K562 (cell line): Measurements from ENCODE around the gene COX7A1. TPM values are rescaled to one million over a fixed set of nuclear protein-coding genes. Genes with fewer than 3 reads are reported as not detected.

Source experiments
- ATAC-seq: fragments of 200-7000 bp; cut with Tn5 transposase; 3 replicates; pipeline ENCODE4 v1.9.1; 2020; ENCODE audit warnings: moderate library complexity
- BruUV-seq: library from RNA; stranded (reverse); fragments of 400-500 nt; replicated peaks from 2 replicates; lab custom pipeline; 2021; lab: Mats Ljungman, UMichigan
- CTCF ChIA-PET: fragments of 300-600 bp; formaldehyde crosslinking; extraction: SDS; loops from one replicate; lab custom pipeline; 2021; ENCODE audit warnings: low intra/inter-chr PET ratio; lab: Yijun Ruan, JAX
- POLR2A ChIA-PET: fragments of 300-600, 350-650 bp; sonication (Branson Sonifier 250); formaldehyde crosslinking; extraction: SDS; loops from one replicate; lab custom pipeline; 2021; ENCODE audit warnings: antibody characterized with exemption, inconsistent platforms; lab: Yijun Ruan, JAX
- DNase-seq, 4 experiments: peaks; one replicate each; pipeline versions ENCODE4 v3.0.0 to v3.0.0-alpha.2; 2011 to 2018; ENCODE audit warnings: low spot score in 3 of 4, mixed read lengths in 3 of 4; ENCODE audit errors: extremely low read depth in 1 of 4
- FAIRE-seq: peaks from 2 replicates; lab custom pipeline; 2011; peaks lifted over from hg19 to GRCh38; lab: Jason Lieb, UNC
- H2AFZ ChIP-seq: 2 replicates; pipeline ENCODE4 v1.6.0; 2011; ENCODE audit warnings: low read depth, low read length, control low read depth, inconsistent platforms
- H3K27ac ChIP-seq: fragments of 200-600 bp; 3 replicates; pipeline ENCODE4 v1.8.0; 2011; ENCODE audit warnings: low read depth, mild to moderate bottlenecking, control low read depth, inconsistent platforms, low read length, moderate library complexity, mixed read lengths; ENCODE audit errors: extremely low read depth
- H3K27me3 ChIP-seq, 2 experiments: fragments of 300-600 bp in 1 of 2; 2 replicates in 1 of 2; 3 replicates in 1 of 2; pipeline versions ENCODE4 v1.6.0 to v1.8.0; 2011; ENCODE audit warnings: inconsistent platforms in 2 of 2, low read length in 2 of 2, mild to moderate bottlenecking in 1 of 2, mixed read lengths in 1 of 2, moderate library complexity in 1 of 2; ENCODE audit not compliant: control insufficient read depth in 2 of 2, insufficient read depth in 2 of 2
- H3K36me3 ChIP-seq: fragments of 300-600 bp; 3 replicates; pipeline ENCODE4 v1.8.0; 2011; ENCODE audit warnings: mild to moderate bottlenecking, low read length, inconsistent platforms; ENCODE audit not compliant: control insufficient read depth, insufficient read depth
- H3K4me1 ChIP-seq, 2 experiments: fragments of 200-600 bp in 1 of 2; replicated peaks in 1 of 2; 2 replicates in 1 of 2; 3 replicates in 1 of 2; pipeline versions ENCODE4 v1.5.1 to v1.8.0; 2011; ENCODE audit warnings: inconsistent platforms in 2 of 2, low read length in 2 of 2, mild to moderate bottlenecking in 1 of 2, mixed read lengths in 1 of 2, moderate library complexity in 1 of 2; ENCODE audit not compliant: control insufficient read depth in 2 of 2, insufficient read depth in 2 of 2
- H3K4me2 ChIP-seq: 2 replicates; pipeline ENCODE4 v1.6.1; 2011; ENCODE audit warnings: low read length, control low read depth, inconsistent platforms, mixed read lengths; ENCODE audit not compliant: insufficient read depth
- H3K4me3 ChIP-seq: fragments of 200-600 bp; sonication (generic), shearing (Covaris generic); 2 replicates; pipeline ENCODE4 v1.5.1; 2016; ENCODE audit warnings: control low read depth, inconsistent platforms
- H3K79me2 ChIP-seq: fragments of 200-600 bp; 3 replicates; pipeline ENCODE4 v1.8.0; 2011; ENCODE audit warnings: low read length, inconsistent platforms; ENCODE audit not compliant: control insufficient read depth, insufficient read depth
- H3K9ac ChIP-seq, 2 experiments: 2 replicates each; pipeline versions ENCODE4 v1.6.0 to v1.6.1; 2011; ENCODE audit warnings: low read depth in 2 of 2, low read length in 2 of 2, control low read depth in 1 of 2, inconsistent platforms in 1 of 2, mild to moderate bottlenecking in 1 of 2, mixed read lengths in 1 of 2; ENCODE audit not compliant: insufficient read depth in 1 of 2
- H3K9me1 ChIP-seq: one replicate; pipeline ENCODE4 v1.6.0; 2011; ENCODE audit warnings: inconsistent platforms, mild to moderate bottlenecking, low read length, moderate library complexity; ENCODE audit not compliant: control insufficient read depth, insufficient read depth
- H3K9me3 ChIP-seq: replicated peaks from 2 replicates; pipeline ENCODE4 v1.5.1; 2011; ENCODE audit warnings: low read depth, low read length, inconsistent platforms; ENCODE audit not compliant: control insufficient read depth, insufficient read depth
- H4K20me1 ChIP-seq: replicated peaks from 2 replicates; pipeline ENCODE4 v1.6.1; 2011; ENCODE audit warnings: low read length, inconsistent platforms, mixed read lengths; ENCODE audit not compliant: control insufficient read depth, insufficient read depth
- ERF ChIP-seq: fragments of 450-650 bp; formaldehyde crosslinking; IDR thresholded peaks from 2 replicates; pipeline ENCODE4 v1.4.0; 2020; ENCODE audit warnings: mild to moderate bottlenecking, mixed read lengths
- HSF4 ChIP-seq: fragments of 250-450 bp; sonication (Bioruptor Pico); IDR thresholded peaks from 2 replicates; pipeline ENCODE4 v2.1.2; 2022; ENCODE audit warnings: mild to moderate bottlenecking, moderate library complexity, borderline replicate concordance
- NEUROD1 ChIP-seq: fragments of 150-350 bp; IDR thresholded peaks from 2 replicates; pipeline ENCODE4 v1.6.1; 2014; ENCODE audit warnings: borderline replicate concordance, low read length, low read depth; ENCODE audit not compliant: partially characterized antibody
- PURB ChIP-seq: sonication (generic); formaldehyde crosslinking; IDR thresholded peaks from 2 replicates; pipeline ENCODE4 v1.9.0; 2021; ENCODE audit warnings: low read depth, mild to moderate bottlenecking, missing genetic modification reagents
- RAD51 ChIP-seq: fragments of 450-650 bp; IDR thresholded peaks from 2 replicates; pipeline ENCODE4 v1.7.1; 2016; ENCODE audit warnings: low read depth, mild to moderate bottlenecking, borderline replicate concordance
- RB1 ChIP-seq: fragments of 450-650 bp; IDR thresholded peaks from 2 replicates; pipeline ENCODE4 v1.6.1; 2017; ENCODE audit warnings: low read depth, mild to moderate bottlenecking
- RBBP5 ChIP-seq: fragments of 200-600 bp; sonication (generic); IDR thresholded peaks from 2 replicates; pipeline ENCODE4 v1.6.1; 2012; ENCODE audit warnings: borderline replicate concordance, mild to moderate bottlenecking, low read length, control low read depth, inconsistent platforms; ENCODE audit not compliant: insufficient read depth, poor library complexity, severe bottlenecking
- SP1 ChIP-seq: sonication (generic); formaldehyde crosslinking; IDR thresholded peaks from 2 replicates; pipeline ENCODE4 v1.8.1; 2022; ENCODE audit warnings: mild to moderate bottlenecking, missing genetic modification reagents
- TFAM ChIP-seq: fragments of 250-450 bp; sonication (Bioruptor Pico); conservative IDR thresholded peaks from 2 replicates; pipeline ENCODE4 v1.5.0; 2021; ENCODE audit warnings: mild to moderate bottlenecking, moderate library complexity
- ZEB2 ChIP-seq: fragments of 450-650 bp; IDR thresholded peaks from 2 replicates; pipeline ENCODE4 v1.6.1; 2016
- ZNF146 ChIP-seq: IDR thresholded peaks from one replicate; pipeline ENCODE4 v1.6.1; 2018; ENCODE audit warnings: missing compliant biosample characterization; ENCODE audit not compliant: unreplicated experiment
- WGBS: fragments of 100-300 bp; shearing (Covaris generic); methylation state at CpG from one replicate; pipeline ENCODE4 v1.1.6; 2016; ENCODE audit warnings: low coverage, mixed read lengths; ENCODE audit not compliant: insufficient coverage; ENCODE audit errors: missing lambda C conversion rate; 5-methylcytosine and 5-hydroxymethylcytosine counted together
- in situ Hi-C: fragments of 300-500 bp; cut with MboI; formaldehyde crosslinking; loops from 4 replicates; pipeline ENCODE4 v1.15.0; 2018; ENCODE audit warnings: inconsistent platforms, mixed read lengths
- intact Hi-C: fragments of 100-400 bp; cut with micrococcal nuclease; formaldehyde crosslinking; loops from 2 replicates; pipeline ENCODE4 v1.14.2; 2022
- polyA plus RNA-seq, 8 experiments: library from polyadenylated mRNA; depleted of rRNA in 4 of 8; stranded (reverse) in 5 of 8; unstranded in 3 of 8; fragments of >200 nt; fragmentation: Nextera tagmentation in 2 of 8; fragmentation: Illumina TruSeq in 1 of 8; extraction: Ambion mirVana in 2 of 8; extraction: Trizol in 1 of 8; gene quantifications; 2 replicates each; pipeline versions ENCODE4 v1.2.1 to v1.2.3, GENCODE V29; 2011 to 2014; ENCODE audit warnings: inconsistent platforms in 1 of 8, missing spikeins in 1 of 8
- total RNA-seq, 7 experiments: library from RNA; depleted of rRNA in 6 of 7; stranded (reverse); fragments of >200 nt in 6 of 7; fragmentation: Illumina TruSeq in 2 of 7; extraction: Trizol in 2 of 7; gene quantifications; 2 replicates each; pipeline versions ENCODE4 v1.2.1 to v1.2.3, GENCODE V29; 2011 to 2021; ENCODE audit warnings: low replicate concordance in 1 of 7
- TF ChIP-seq, protein P1 (sequence below): sonication (generic); formaldehyde crosslinking; IDR thresholded peaks from 2 replicates; pipeline ENCODE4 v1.8.0; 2022; ENCODE audit warnings: mild to moderate bottlenecking, missing genetic modification reagents
- TF ChIP-seq, protein P2 (sequence below): sonication (generic); formaldehyde crosslinking; IDR thresholded peaks from 2 replicates; pipeline ENCODE4 v1.8.1; 2023; ENCODE audit warnings: missing genetic modification reagents, mild to moderate bottlenecking, borderline replicate concordance
- TF ChIP-seq, protein P3 (sequence below): conservative IDR thresholded peaks from 2 replicates; pipeline ENCODE4 v1.6.1; 2011; ENCODE audit warnings: low read depth, mild to moderate bottlenecking, low read length; ENCODE audit not compliant: control insufficient read depth

COX7A1 gene
- total and polyA plus RNA-seq, 9 of the 15 experiments (the other 6 are each of a cell fraction or from before 2014, with no cell fraction given) = 0.08 TPM; not detected in 8

DNA sequence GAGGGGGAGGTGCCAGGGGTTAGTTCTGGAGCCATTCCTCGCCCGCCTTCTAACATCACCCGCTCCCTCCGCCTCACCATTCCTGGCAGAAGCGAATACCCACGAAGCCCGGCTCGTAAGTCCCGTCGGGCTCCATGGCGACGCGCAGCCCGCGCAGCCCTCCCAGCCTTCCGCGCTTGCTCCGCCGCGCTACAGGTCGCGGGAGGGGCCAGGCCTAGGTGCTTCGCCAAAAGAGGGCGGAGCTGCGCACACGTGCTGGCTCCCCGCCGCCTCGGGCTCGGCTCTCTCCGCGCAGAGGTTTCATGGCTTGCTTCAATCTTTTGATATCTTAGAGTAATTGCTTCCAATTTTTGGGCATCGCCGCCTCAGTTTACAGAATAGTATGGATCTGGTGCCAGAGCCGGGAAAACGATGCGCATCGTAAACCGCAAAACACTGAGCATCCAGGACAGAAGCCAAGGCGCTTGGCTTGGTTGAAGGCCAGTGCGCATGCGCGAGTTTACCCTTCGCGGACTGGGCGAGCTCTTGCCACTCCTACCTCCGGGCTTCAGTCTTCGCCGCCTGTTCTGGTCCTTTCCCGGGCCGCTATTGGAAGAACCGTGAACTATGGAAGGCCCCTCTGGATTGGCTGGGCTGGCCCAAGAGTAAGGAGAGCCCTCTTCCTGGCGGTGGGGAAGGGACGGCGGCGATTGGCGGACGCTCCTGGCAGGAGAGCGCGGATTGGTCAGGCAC lies 37.4 kb downstream of the COX7A1 start, which contains the start of gene POLR2I:
Gene POLR2I, minus strand, starts transcription at position 155 of the 732 bp plus-strand sequence. Its CDS starts 19 bp downstream, at position 136.
- H4K20me1 ChIP-seq = no peaks in the 10 kb centered on the region; the same call in 1 of the 2 replicates
- peaks cover 14% of the 10 kb centered on the region for H3K79me2 ChIP-seq
- FAIRE-seq (peak; percentile 100), ATAC-seq (peak; percentile 96), DNase-seq (peak; percentile 98 to 99 (median 98))
- 1% methylated on average over 59 of the region's 60 CpGs for WGBS
- peak within 1 kb of the TSS; percentile 97 for H2AFZ ChIP-seq
- peak within 1 kb of the TSS; percentile 62 for H3K4me3 ChIP-seq
- peak within 1 kb of the TSS; percentile 96 for H3K4me2 ChIP-seq
- no peaks in the 10 kb centered on the region for H3K27me3 ChIP-seq
- in situ Hi-C loops = no loop called here
- no peaks in the 10 kb centered on the region for H3K9me3 ChIP-seq
- no TSS peak for BruUV-seq
- peaks cover 24% of the 10 kb centered on the region; the same call in 2 of the 3 replicates for H3K36me3 ChIP-seq
- no peaks in the 10 kb centered on the region for H3K9me1 ChIP-seq
- intact Hi-C loops = loop anchor here (1.0 to 10.0 kb wide), 4 partner anchors 24 to 120 kb away; partner anchors contain the start of gene SDHAF1
- ChIA-PET CTCF (no interaction called here), POLR2A (interaction anchor here (0.6 to 1.5 kb wide), 10 partner anchors 9 to 191 kb away, joined by 3 to 10 read pairs (median 3); partner anchors contain the start of gene ALKBH6)
- H3K4me1 ChIP-seq = peaks cover 5 to 38% of the 10 kb centered on the region in 2 experiments; a peak in 3 of 5 replicates
- H3K27ac ChIP-seq = peak within 1 kb of the TSS; percentile 74
- H3K9ac ChIP-seq = peak within 1 kb of the TSS; percentile 73 to 91
- TF ChIP-seq ZEB2 (no peak), HSF4 (no peak), RAD51 (peak; percentile 70; the same call in 1 of the 2 replicates), ZNF146 (CRISPR knock-in tag) (no peak), PURB (CRISPR knock-in tag) (no peak), TFAM (CRISPR knock-in tag) (no peak), NEUROD1 (peak; percentile 74), SP1 (CRISPR knock-in tag) (peak; percentile 95), RB1 (peak; percentile 74), RBBP5 (peak; percentile 63), ERF (CRISPR knock-in tag) (0 out of 2 replicates have a peak, but pooled peaks have one; percentile 21)
- TF ChIP-seq, protein P1, sequence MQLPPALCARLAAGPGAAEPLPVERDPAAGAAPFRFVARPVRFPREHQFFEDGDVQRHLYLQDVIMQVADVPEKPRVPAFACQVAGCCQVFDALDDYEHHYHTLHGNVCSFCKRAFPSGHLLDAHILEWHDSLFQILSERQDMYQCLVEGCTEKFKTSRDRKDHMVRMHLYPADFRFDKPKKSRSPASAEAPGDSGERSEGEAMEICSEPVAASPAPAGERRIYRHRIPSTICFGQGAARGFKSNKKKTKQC (CRISPR knock-in tag) = peak; percentile 68; the same call in 1 of the 2 replicates
- TF ChIP-seq, protein P2, sequence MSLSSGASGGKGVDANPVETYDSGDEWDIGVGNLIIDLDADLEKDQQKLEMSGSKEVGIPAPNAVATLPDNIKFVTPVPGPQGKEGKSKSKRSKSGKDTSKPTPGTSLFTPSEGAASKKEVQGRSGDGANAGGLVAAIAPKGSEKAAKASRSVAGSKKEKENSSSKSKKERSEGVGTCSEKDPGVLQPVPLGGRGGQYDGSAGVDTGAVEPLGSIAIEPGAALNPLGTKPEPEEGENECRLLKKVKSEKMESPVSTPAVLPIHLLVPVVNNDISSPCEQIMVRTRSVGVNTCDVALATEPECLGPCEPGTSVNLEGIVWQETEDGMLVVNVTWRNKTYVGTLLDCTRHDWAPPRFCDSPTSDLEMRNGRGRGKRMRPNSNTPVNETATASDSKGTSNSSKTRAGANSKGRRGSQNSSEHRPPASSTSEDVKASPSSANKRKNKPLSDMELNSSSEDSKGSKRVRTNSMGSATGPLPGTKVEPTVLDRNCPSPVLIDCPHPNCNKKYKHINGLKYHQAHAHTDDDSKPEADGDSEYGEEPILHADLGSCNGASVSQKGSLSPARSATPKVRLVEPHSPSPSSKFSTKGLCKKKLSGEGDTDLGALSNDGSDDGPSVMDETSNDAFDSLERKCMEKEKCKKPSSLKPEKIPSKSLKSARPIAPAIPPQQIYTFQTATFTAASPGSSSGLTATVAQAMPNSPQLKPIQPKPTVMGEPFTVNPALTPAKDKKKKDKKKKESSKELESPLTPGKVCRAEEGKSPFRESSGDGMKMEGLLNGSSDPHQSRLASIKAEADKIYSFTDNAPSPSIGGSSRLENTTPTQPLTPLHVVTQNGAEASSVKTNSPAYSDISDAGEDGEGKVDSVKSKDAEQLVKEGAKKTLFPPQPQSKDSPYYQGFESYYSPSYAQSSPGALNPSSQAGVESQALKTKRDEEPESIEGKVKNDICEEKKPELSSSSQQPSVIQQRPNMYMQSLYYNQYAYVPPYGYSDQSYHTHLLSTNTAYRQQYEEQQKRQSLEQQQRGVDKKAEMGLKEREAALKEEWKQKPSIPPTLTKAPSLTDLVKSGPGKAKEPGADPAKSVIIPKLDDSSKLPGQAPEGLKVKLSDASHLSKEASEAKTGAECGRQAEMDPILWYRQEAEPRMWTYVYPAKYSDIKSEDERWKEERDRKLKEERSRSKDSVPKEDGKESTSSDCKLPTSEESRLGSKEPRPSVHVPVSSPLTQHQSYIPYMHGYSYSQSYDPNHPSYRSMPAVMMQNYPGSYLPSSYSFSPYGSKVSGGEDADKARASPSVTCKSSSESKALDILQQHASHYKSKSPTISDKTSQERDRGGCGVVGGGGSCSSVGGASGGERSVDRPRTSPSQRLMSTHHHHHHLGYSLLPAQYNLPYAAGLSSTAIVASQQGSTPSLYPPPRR = peak; percentile 55; the same call in 1 of the 2 replicates
- TF ChIP-seq, protein P3, sequence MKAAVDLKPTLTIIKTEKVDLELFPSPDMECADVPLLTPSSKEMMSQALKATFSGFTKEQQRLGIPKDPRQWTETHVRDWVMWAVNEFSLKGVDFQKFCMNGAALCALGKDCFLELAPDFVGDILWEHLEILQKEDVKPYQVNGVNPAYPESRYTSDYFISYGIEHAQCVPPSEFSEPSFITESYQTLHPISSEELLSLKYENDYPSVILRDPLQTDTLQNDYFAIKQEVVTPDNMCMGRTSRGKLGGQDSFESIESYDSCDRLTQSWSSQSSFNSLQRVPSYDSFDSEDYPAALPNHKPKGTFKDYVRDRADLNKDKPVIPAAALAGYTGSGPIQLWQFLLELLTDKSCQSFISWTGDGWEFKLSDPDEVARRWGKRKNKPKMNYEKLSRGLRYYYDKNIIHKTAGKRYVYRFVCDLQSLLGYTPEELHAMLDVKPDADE = peak; percentile 82
